A673 (cell line): Measurements from ENCODE around the gene VPS29.

Experiments used
- EZH2 ChIP-seq: fragments of 200-600 bp; sonication (generic); IDR thresholded peaks from 2 replicates; pipeline ENCODE4 v1.6.1; 2017; ENCODE audit warnings: borderline replicate concordance, low read depth, mild to moderate bottlenecking, mixed read lengths, antibody characterized with exemption, low read length; ENCODE audit not compliant: poor library complexity, severe bottlenecking
- TF ChIP-seq, protein P1 (sequence below): fragments of 300-800, 200-600 bp; sonication (generic); conservative IDR thresholded peaks from 2 replicates; pipeline ENCODE4 v1.5.1; 2017; ENCODE audit warnings: low read depth, mild to moderate bottlenecking, antibody characterized with exemption, low read length, moderate library complexity, mixed read lengths

DNA sequence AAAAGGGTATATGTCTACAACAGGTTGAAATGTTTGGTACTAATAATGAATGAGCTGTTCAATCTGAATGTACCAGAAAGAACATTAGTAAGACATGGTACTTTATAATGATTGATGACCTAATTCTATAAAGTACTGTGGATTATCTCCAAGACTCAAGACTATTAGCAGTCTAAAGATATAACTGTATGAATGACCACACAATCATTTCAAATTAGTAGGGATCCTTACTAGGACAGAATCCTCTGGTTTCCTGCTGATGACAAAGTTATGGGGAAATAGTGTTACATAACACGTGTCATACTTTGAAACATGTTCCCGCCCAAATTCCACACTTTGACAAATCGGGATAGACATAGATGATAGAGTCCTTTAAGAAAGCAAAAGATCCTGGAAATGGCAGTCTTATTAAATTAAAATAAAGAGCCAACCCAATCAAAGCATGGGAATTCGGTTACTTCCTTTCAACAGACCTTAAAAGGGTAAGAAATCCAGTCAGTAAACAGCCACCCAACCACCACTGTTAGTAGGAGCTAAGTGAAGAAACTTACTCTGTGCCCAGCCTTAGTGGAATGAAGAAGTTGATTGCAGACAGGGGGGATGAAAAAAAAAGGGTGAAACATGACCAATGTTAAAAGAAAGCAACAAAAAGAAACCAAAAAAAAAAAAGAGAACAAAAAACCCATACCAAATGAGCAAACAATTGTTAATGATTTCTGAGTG lies 2.8 kb downstream of the VPS29 start:
- TF ChIP-seq, protein P1, sequence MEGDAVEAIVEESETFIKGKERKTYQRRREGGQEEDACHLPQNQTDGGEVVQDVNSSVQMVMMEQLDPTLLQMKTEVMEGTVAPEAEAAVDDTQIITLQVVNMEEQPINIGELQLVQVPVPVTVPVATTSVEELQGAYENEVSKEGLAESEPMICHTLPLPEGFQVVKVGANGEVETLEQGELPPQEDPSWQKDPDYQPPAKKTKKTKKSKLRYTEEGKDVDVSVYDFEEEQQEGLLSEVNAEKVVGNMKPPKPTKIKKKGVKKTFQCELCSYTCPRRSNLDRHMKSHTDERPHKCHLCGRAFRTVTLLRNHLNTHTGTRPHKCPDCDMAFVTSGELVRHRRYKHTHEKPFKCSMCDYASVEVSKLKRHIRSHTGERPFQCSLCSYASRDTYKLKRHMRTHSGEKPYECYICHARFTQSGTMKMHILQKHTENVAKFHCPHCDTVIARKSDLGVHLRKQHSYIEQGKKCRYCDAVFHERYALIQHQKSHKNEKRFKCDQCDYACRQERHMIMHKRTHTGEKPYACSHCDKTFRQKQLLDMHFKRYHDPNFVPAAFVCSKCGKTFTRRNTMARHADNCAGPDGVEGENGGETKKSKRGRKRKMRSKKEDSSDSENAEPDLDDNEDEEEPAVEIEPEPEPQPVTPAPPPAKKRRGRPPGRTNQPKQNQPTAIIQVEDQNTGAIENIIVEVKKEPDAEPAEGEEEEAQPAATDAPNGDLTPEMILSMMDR = no peak
- TF ChIP-seq EZH2 = no peak
